ENCODE measurements around the gene LSM10. TPM values are rescaled to one million over a fixed set of nuclear protein-coding genes. Genes with fewer than 3 reads are reported as not detected.
A peak's percentile ranks its signal among the peaks of the same experiment; 100 is the strongest.

The LSM10 gene
- total RNA-seq (10 to 100 TPM; 20.0 to 49.3 (median 37.8) TPM), polyA plus RNA-seq (10 to 100 TPM; 22.0 to 43.2 TPM)
- long read RNA-seq, donor 1, transcript LSM10-201 (2 exons, 850 nt) = major isoform, 31 of 35 reads
- long read RNA-seq, donor 1, partial matches to known transcripts = 0 of 35 reads
- long read RNA-seq, donor 1, other reads (novel, unspliced or antisense) = 4 of 35 reads
- long read RNA-seq, donor 2, transcript LSM10-201 (2 exons, 850 nt) = major isoform, 21 of 21 reads
- long read RNA-seq, donor 2, partial matches to known transcripts = 0 of 21 reads
- long read RNA-seq, donor 2, other reads (novel, unspliced or antisense) = 0 of 21 reads
- long read RNA-seq, donor 3, transcript LSM10-201 (2 exons, 850 nt) = major isoform, 24 of 25 reads
- long read RNA-seq, donor 3, partial matches to known transcripts = 0 of 25 reads
- long read RNA-seq, donor 3, other reads (novel, unspliced or antisense) = 1 of 25 reads

DNA sequence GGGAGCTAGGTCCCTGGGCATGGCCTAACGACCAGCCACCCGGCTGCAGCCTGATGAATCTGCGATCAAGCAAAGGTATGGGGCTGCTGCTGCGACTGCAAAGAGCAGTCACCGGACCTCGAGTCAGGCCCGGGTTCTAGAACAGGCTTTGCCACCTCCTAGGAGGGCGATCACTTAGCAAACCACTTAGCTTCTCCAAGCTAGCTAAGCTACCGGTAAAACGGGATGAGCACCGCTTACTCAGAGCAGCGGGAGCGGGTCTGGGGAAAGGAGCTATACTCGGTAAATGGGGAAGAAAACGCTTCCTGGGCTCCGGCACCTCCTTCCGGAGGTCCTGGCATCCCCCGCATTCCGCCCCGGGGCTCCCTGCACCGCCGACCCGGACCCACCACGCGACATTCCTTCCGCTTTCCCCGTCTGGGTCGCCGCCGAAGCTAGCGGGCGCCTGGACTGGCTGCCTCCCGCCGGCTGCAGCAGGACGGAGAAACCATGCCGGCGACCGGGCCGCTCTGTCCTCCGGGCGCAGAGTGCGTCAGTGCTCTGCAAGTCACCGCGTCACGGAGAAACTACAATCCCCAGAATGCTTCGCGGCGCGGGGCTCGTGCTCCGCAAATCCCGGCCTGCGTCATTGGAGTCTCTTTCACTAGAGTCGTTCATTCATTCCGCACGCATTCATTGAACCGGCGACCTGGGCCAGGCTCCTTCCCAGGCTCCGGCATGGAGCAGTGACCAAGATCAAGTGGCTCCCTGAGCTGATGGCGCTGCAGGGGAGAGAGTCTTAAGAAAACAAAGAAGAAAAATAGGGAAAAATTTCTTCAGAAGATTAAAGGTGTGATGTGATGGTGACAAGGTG, at the start of gene LSM10:
TSS of gene LSM10 (minus strand) at position 531 of the 853 bp plus-strand sequence. CDS start 3,779 bp downstream, outside the sequence.
- H3K9me3 ChIP-seq = no peaks in the 10 kb centered on the region
- peak within 1 kb of the TSS; percentile 52 to 84 for H3K27ac ChIP-seq
- peaks cover 3% of the 10 kb centered on the region for H3K4me1 ChIP-seq (ENCODE audit: insufficient read depth)
- TF ChIP-seq, protein P1, sequence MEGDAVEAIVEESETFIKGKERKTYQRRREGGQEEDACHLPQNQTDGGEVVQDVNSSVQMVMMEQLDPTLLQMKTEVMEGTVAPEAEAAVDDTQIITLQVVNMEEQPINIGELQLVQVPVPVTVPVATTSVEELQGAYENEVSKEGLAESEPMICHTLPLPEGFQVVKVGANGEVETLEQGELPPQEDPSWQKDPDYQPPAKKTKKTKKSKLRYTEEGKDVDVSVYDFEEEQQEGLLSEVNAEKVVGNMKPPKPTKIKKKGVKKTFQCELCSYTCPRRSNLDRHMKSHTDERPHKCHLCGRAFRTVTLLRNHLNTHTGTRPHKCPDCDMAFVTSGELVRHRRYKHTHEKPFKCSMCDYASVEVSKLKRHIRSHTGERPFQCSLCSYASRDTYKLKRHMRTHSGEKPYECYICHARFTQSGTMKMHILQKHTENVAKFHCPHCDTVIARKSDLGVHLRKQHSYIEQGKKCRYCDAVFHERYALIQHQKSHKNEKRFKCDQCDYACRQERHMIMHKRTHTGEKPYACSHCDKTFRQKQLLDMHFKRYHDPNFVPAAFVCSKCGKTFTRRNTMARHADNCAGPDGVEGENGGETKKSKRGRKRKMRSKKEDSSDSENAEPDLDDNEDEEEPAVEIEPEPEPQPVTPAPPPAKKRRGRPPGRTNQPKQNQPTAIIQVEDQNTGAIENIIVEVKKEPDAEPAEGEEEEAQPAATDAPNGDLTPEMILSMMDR (IDR thresholded peaks at IDR 0.05) = no peak
- peak; percentile 48 for TF ChIP-seq EP300 (IDR thresholded peaks at IDR 0.05)
- peak; percentile 97 for TF ChIP-seq POLR2A (IDR thresholded peaks at IDR 0.05)
- intact Hi-C loops (cut with DNase I) = no loop called here
- WGBS, 3 donors = 0% methylated on average over 50 to 60 of the region's 60 CpGs
- H3K4me3 ChIP-seq = peak within 1 kb of the TSS; percentile 62
- H3K27me3 ChIP-seq = no peaks in the 10 kb centered on the region
- no peaks in the 10 kb centered on the region for H3K36me3 ChIP-seq
- DNase-seq = peak; percentile 89 to 96 (median 93)

DNA sequence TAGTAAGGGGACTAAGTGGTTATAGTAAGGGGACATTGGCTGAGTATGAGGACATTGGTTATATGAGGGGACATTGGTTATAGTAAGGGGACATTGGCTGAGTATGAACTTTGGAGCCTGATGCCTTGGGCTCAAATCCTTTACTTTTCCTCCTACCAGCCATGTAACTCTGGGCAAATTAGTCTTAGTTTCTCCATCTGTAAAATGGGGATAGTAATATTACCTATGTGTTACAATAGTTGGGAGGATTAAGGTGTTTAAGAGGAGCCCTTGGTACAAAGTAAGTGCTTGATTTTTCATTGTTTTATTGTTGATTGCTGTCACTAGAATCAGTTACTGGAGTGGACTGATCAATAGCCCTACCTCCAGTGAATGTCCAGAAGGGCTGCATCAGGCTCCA, 49.7 kb upstream of the LSM10 start:
- Histone ChIP-seq H3K4me3 (no peak overlapping the region), H3K27me3 (no peaks in the 10 kb centered on the region), H3K36me3 (no peaks in the 10 kb centered on the region), H3K4me1 (ENCODE audit: insufficient read depth) (no peaks in the 10 kb centered on the region), H3K27ac (no peak overlapping the region), H3K9me3 (no peaks in the 10 kb centered on the region)
- intact Hi-C loops (cut with DNase I) = no loop called here
- no peak for DNase-seq
- TF ChIP-seq EP300 (IDR thresholded peaks at IDR 0.05) (no peak), POLR2A (IDR thresholded peaks at IDR 0.05) (no peak)
- TF ChIP-seq, protein P1 (IDR thresholded peaks at IDR 0.05) = no peak

DNA sequence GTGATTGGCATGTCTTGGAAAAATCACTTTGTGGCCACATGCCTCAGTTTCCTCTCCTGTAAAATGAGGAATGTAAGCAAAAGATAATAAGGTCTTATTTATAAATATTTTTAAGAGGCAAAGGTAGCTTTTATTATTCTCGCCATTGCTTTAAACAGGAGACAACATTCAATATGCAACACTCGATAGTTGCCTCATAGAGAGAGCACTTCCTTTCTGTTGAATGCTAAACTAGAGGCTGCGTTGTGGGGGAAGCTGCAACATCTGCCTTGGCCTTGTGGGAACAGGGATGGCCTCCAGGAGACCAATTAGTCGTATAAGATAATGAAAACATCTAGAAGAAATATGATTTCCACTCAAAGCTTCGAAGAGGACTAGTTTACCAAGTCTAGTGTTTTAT, 49.0 kb upstream of the LSM10 start:
- no peak overlapping the region for H3K27ac ChIP-seq
- DNase-seq = no peak
- H3K36me3 ChIP-seq = no peaks in the 10 kb centered on the region
- intact Hi-C loops (cut with DNase I) = no loop called here
- H3K4me1 ChIP-seq (ENCODE audit: insufficient read depth) = no peaks in the 10 kb centered on the region
- WGBS, 3 donors = 39 to 52% (median 46%) methylated on average over 5 of the region's 5 CpGs
- no peaks in the 10 kb centered on the region for H3K27me3 ChIP-seq
- H3K4me3 ChIP-seq = no peak overlapping the region
- no peak for TF ChIP-seq EP300 (IDR thresholded peaks at IDR 0.05)
- no peak for TF ChIP-seq POLR2A (IDR thresholded peaks at IDR 0.05)
- TF ChIP-seq, protein P1 (IDR thresholded peaks at IDR 0.05) = no peak
- H3K9me3 ChIP-seq = no peaks in the 10 kb centered on the region

DNA sequence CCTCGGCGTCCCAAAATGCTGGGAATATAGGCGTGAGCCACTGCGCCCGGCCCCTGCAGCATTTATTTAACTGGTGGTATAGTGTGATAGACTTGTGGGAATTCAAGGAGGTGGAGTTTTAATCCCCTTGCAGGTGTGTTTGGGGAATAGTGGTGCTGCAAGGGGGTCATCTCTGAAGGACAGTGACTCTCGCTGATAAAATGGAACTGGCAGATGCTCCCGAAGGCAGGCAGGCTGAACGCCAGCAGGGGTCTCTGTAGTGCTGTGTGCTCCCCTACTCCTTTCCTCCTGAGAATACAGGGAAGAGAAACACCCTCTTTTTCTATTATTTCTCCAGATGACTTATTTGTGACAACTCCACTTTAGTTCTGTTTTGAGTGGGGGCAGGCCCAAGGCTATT, 48.6 kb upstream of the LSM10 start:
- Histone ChIP-seq H3K4me1 (ENCODE audit: insufficient read depth) (no peaks in the 10 kb centered on the region), H3K9me3 (no peaks in the 10 kb centered on the region), H3K27ac (no peak overlapping the region), H3K36me3 (no peaks in the 10 kb centered on the region), H3K27me3 (no peaks in the 10 kb centered on the region), H3K4me3 (no peak overlapping the region)
- WGBS, 3 donors = 65% methylated on average over 8 of the region's 8 CpGs
- intact Hi-C loops (cut with DNase I) = no loop called here
- TF ChIP-seq, protein P1 (IDR thresholded peaks at IDR 0.05) = no peak
- no peak for TF ChIP-seq EP300 (IDR thresholded peaks at IDR 0.05)
- no peak for TF ChIP-seq POLR2A (IDR thresholded peaks at IDR 0.05)
- no peak for DNase-seq
